Osteoblast (primary cell): ENCODE results near the gene NCBP2L. TPM values are rescaled to one million over a fixed set of nuclear protein-coding genes. Genes with fewer than 3 reads are reported as not detected.

Source experiments
- DNase-seq: peaks from one replicate; pipeline ENCODE4 v3.0.0; 2011; ENCODE audit warnings: low spot score, mixed read lengths; ENCODE audit not compliant: insufficient read length; ENCODE audit errors: missing footprints
- H2AFZ ChIP-seq: 2 replicates; pipeline ENCODE4 v1.6.0; 2011; ENCODE audit warnings: mild to moderate bottlenecking, low read length
- H3K27ac ChIP-seq: 2 replicates; pipeline ENCODE4 v1.5.1; 2011; ENCODE audit warnings: mild to moderate bottlenecking, low read depth, low read length, moderate library complexity
- H3K27me3 ChIP-seq: 2 replicates; pipeline ENCODE4 v1.6.0; 2012; ENCODE audit warnings: mild to moderate bottlenecking, control low read depth, inconsistent platforms, low read length, moderate library complexity; ENCODE audit not compliant: insufficient read depth
- H3K36me3 ChIP-seq: 2 replicates; pipeline ENCODE4 v1.5.1; 2011; ENCODE audit warnings: mild to moderate bottlenecking, low read length, control low read depth, moderate library complexity; ENCODE audit not compliant: insufficient read depth
- H3K4me1 ChIP-seq: 2 replicates; pipeline ENCODE4 v1.5.1; 2011; ENCODE audit warnings: mild to moderate bottlenecking, low read length, control low read depth, moderate library complexity; ENCODE audit not compliant: insufficient read depth
- H3K4me2 ChIP-seq: 2 replicates; pipeline ENCODE4 v1.6.0; 2011; ENCODE audit warnings: mild to moderate bottlenecking, low read length; ENCODE audit not compliant: insufficient read depth
- H3K4me3 ChIP-seq: fragments of 200-600 bp; sonication (generic); 3 replicates; pipeline ENCODE4 v1.5.1; 2012; ENCODE audit warnings: mild to moderate bottlenecking, low read length, inconsistent platforms; ENCODE audit not compliant: insufficient read depth
- H3K79me2 ChIP-seq: 2 replicates; pipeline ENCODE4 v1.6.0; 2012; ENCODE audit warnings: mild to moderate bottlenecking, low read length, control low read depth, inconsistent platforms; ENCODE audit not compliant: insufficient read depth
- H3K9me3 ChIP-seq: 2 replicates; pipeline ENCODE4 v1.5.1; 2011; ENCODE audit warnings: low read depth, low read length, control low read depth
- H4K20me1 ChIP-seq: 2 replicates; pipeline ENCODE4 v1.6.0; 2012; ENCODE audit warnings: mild to moderate bottlenecking, low read length, control low read depth; ENCODE audit not compliant: insufficient read depth
- total RNA-seq: library from RNA; depleted of rRNA; stranded (reverse); fragments of >200 nt; gene quantifications from 2 replicates; pipeline ENCODE4 v1.2.3, GENCODE V29; 2012
- TF ChIP-seq, protein P1 (sequence below): IDR thresholded peaks from 2 replicates; pipeline ENCODE4 v1.5.1; 2011; ENCODE audit warnings: mild to moderate bottlenecking, low read depth, low read length, moderate library complexity; ENCODE audit errors: extremely low read depth

NCBP2L gene
- total RNA-seq, 1 donor = not detected

DNA sequence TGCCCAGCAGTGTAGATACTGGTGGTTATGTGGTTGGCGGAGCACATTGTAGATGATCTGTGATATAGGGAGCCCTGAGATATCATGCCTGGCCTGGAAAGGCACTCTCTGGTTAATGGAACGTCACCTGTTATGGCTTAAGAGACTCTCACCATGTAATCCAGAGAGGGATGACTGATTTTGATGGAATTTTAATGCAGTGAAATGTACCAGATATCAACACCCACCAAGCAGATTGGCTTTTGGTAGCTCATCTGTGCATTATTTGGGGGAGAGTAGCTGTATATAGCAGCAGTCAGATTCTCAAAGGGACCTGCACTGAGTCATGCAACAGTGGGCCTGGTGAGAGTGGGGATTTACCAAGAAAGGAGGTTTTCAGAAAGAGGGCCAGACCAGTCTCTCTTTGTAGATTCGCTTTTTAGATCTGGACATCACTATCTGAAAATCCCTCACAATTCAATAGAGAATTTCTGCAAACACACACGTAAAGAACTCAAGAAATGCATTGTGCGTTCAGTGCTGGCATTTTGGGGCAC, 19.2 kb upstream of the NCBP2L start:
- H3K4me2 ChIP-seq = no peak overlapping the region

DNA sequence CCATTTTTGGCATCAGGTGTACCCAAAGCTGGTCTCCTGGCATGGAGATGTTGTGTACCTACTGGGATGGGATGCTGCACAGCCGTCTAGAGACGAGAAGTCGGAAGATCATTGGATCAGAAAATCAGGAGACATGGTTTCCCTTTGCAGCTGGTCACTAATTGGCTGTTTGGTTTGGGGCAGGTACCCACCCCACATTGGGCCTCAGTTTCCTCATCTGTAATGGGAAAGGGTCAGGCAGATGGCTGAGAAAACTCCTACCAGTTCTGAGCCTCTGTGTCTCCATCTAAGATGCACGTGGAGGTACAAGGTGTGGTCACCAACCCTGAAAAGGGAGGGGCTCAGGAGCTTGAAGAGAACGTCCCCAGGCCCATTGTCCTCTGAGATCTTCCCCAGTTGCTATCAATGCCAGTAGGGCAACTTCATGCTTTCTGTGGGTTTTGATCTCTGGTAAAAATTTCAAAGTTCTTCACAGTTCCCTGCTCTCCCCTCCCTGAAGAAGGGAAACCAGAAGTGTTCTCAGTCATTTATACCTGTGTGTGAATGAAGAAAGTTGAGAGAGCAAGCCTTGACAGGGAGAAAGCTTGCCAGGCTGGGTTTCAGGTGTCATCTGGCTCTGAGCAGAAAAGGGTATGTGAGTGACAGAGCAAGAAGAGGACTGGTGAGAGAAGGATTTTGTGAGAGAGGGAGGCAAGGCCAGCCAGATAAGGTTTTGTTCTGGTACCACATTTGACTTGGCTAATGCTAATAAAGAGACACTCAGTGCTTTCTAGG, 17.0 kb upstream of the NCBP2L start:
- Histone ChIP-seq H3K4me3 (no peak overlapping the region), H3K4me1 (no peaks in the 10 kb centered on the region), H3K4me2 (no peak overlapping the region), H3K79me2 (no peaks in the 10 kb centered on the region), H3K36me3 (no peaks in the 10 kb centered on the region), H4K20me1 (no peaks in the 10 kb centered on the region), H2AFZ (no peak overlapping the region), H3K27me3 (peaks cover 67% of the 10 kb centered on the region), H3K27ac (no peak overlapping the region), H3K9me3 (no peaks in the 10 kb centered on the region)
- TF ChIP-seq, protein P1, sequence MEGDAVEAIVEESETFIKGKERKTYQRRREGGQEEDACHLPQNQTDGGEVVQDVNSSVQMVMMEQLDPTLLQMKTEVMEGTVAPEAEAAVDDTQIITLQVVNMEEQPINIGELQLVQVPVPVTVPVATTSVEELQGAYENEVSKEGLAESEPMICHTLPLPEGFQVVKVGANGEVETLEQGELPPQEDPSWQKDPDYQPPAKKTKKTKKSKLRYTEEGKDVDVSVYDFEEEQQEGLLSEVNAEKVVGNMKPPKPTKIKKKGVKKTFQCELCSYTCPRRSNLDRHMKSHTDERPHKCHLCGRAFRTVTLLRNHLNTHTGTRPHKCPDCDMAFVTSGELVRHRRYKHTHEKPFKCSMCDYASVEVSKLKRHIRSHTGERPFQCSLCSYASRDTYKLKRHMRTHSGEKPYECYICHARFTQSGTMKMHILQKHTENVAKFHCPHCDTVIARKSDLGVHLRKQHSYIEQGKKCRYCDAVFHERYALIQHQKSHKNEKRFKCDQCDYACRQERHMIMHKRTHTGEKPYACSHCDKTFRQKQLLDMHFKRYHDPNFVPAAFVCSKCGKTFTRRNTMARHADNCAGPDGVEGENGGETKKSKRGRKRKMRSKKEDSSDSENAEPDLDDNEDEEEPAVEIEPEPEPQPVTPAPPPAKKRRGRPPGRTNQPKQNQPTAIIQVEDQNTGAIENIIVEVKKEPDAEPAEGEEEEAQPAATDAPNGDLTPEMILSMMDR = no peak
- DNase-seq = no peak

More for the DNA sequence above, 19.2 kb upstream of the NCBP2L start:
- no peaks in the 10 kb centered on the region for H3K9me3 ChIP-seq
- no peak overlapping the region for H3K27ac ChIP-seq
- DNase-seq = no peak
- H2AFZ ChIP-seq = no peak overlapping the region
- TF ChIP-seq, protein P1 = no peak
- H3K4me3 ChIP-seq = no peak overlapping the region
- H4K20me1 ChIP-seq = no peaks in the 10 kb centered on the region
- no peaks in the 10 kb centered on the region for H3K4me1 ChIP-seq
- no peaks in the 10 kb centered on the region for H3K79me2 ChIP-seq
- H3K27me3 ChIP-seq = peaks cover 59% of the 10 kb centered on the region
- H3K36me3 ChIP-seq = no peaks in the 10 kb centered on the region

DNA sequence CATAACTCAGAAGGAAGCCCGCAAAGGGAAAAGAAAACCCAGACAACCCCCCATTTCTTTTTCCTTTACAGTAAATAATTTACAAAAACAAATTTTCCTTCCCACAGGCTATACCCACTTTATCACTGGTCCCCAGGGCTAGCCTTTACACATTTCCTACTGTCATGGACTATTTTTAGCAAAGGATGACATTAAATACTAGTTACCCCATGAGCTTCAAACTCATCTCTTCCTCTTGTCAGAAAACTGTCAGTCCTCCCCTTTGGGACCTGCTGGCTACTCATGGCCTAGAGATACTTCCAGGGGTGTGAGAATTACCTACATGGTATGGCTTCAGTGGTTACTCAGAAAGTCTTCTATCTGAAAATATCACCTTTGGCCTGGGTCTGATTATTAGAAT, 13.9 kb upstream of the NCBP2L start:
- TF ChIP-seq, protein P1 = no peak
- no peaks in the 10 kb centered on the region for H3K9me3 ChIP-seq
- H3K79me2 ChIP-seq = no peaks in the 10 kb centered on the region
- no peaks in the 10 kb centered on the region for H3K4me1 ChIP-seq
- no peak overlapping the region for H3K27ac ChIP-seq
- DNase-seq = no peak
- no peak overlapping the region for H3K4me2 ChIP-seq
- H2AFZ ChIP-seq = no peak overlapping the region
- peaks cover 59% of the 10 kb centered on the region for H3K27me3 ChIP-seq
- no peak overlapping the region for H3K4me3 ChIP-seq
- no peaks in the 10 kb centered on the region for H3K36me3 ChIP-seq
- H4K20me1 ChIP-seq = no peaks in the 10 kb centered on the region

- no peaks in the 10 kb centered on the region for H4K20me1 ChIP-seq
- no peaks in the 10 kb centered on the region for H3K9me3 ChIP-seq
- no peaks in the 10 kb centered on the region for H3K4me1 ChIP-seq
- TF ChIP-seq, protein P1 = no peak
- no peak overlapping the region for H3K27ac ChIP-seq
- H3K27me3 ChIP-seq = peaks cover 55% of the 10 kb centered on the region
- no peak overlapping the region for H3K4me3 ChIP-seq
- no peak for DNase-seq
- no peak overlapping the region for H2AFZ ChIP-seq
- no peaks in the 10 kb centered on the region for H3K36me3 ChIP-seq
- H3K79me2 ChIP-seq = no peaks in the 10 kb centered on the region
- H3K4me2 ChIP-seq = no peak overlapping the region
Observed at GRCh38 chrX:107764845-107765608, 12.5 kb upstream of the NCBP2L start.
